Stomach (tissue), 9 donors: ENCODE results near the gene RSU1. TPM values are rescaled to one million over a fixed set of nuclear protein-coding genes. Genes with fewer than 3 reads are reported as not detected.

Experiments used
- DNase-seq, 2 donors: peaks; one replicate each; pipeline versions ENCODE4 v3.0.0 to v3.0.0-alpha.2; 2013 to 2019
- H3K27ac ChIP-seq, 5 donors: fragments of 200-600 bp in 4 of 5; sonication (generic) in 4 of 5; one replicate each; pipeline ENCODE4 v1.5.1; 2013 to 2019; ENCODE audit warnings: mild to moderate bottlenecking in 1 of 5, moderate library complexity in 1 of 5
- H3K27me3 ChIP-seq, 3 donors: fragments of 200-600 bp; sonication (generic); one replicate each; pipeline ENCODE4 v1.5.1; 2017 to 2019; ENCODE audit warnings: mixed run types in 1 of 3
- H3K36me3 ChIP-seq, 4 donors: fragments of 200-600 bp; sonication (generic); 1 replicate in 3 of 4; 2 replicates in 1 of 4; pipeline ENCODE4 v1.5.1; 2016 to 2019
- H3K4me1 ChIP-seq, 4 donors: fragments of 200-600 bp; sonication (generic); one replicate each; pipeline ENCODE4 v1.5.1; 2016 to 2019
- H3K4me3 ChIP-seq, 4 donors: fragments of 200-600 bp; sonication (generic) in 3 of 4; one replicate each; pipeline ENCODE4 v1.5.1; 2016 to 2019; ENCODE audit warnings: mild to moderate bottlenecking in 1 of 4
- H3K9me3 ChIP-seq, 4 donors: fragments of 200-600 bp; sonication (generic); one replicate each; pipeline ENCODE4 v1.5.1; 2016 to 2019
- EP300 ChIP-seq: sonication (generic); formaldehyde crosslinking; IDR thresholded peaks from one replicate; pipeline ENCODE4 v1.6.1; 2017; ENCODE audit warnings: antibody characterized with exemption
- POLR2A ChIP-seq, 4 donors: fragments of 450-650 bp; IDR thresholded peaks; one replicate each; pipeline ENCODE4 v1.6.1; 2016; ENCODE audit warnings: antibody characterized with exemption in 4 of 4, control low read depth in 2 of 4, mild to moderate bottlenecking in 1 of 4, moderate library complexity in 1 of 4
- POLR2AphosphoS5 ChIP-seq, 3 donors: sonication (generic); formaldehyde crosslinking; IDR thresholded peaks; one replicate each; pipeline ENCODE4 v1.6.1; 2016; ENCODE audit warnings: antibody characterized with exemption in 3 of 3
- WGBS, 5 donors: extraction: QIAGEN DNeasy Blood & Tissue Kit in 3 of 5; methylation state at CpG; one replicate each; pipeline versions ENCODE4 v1.1.5 to v1.1.7; 2013 to 2018; 5-methylcytosine and 5-hydroxymethylcytosine counted together
- intact Hi-C: fragments of 100-400 bp; cut with DNase I; formaldehyde crosslinking; loops from one replicate; pipeline ENCODE4 v1.15.1; 2023; ENCODE audit warnings: low total_unique reads
- polyA plus RNA-seq, 3 donors: library from polyadenylated mRNA; stranded (reverse); fragments of 200-250 nt; gene quantifications; one replicate each; pipeline ENCODE4 v1.2.3, GENCODE V29; 2013
- total RNA-seq, 5 donors: library from RNA; depleted of rRNA; stranded (reverse); fragments of >200 nt; gene quantifications; one replicate each; pipeline versions ENCODE4 v1.1.0 to v1.2.3, GENCODE V29; 2014 to 2016
- TF ChIP-seq, protein P1 (sequence below), 7 experiments: fragments of 450-650 bp in 4 of 7; fragments of 200-600 bp in 3 of 7; sonication (generic) in 3 of 7; IDR thresholded peaks; one replicate each; pipeline ENCODE4 v1.5.1; 2016 to 2019; ENCODE audit warnings: antibody characterized with exemption in 7 of 7, control low read depth in 2 of 7, mild to moderate bottlenecking in 1 of 7
- donor health status: healthy with polysubstance abuse.
- donor health status: Bipolar disorder and iron deficiency.
- donor health status: healthy.

Gene RSU1
- total and polyA plus RNA-seq, 8 donors: 8.7 to 43.8 (median 40.4) TPM

DNA sequence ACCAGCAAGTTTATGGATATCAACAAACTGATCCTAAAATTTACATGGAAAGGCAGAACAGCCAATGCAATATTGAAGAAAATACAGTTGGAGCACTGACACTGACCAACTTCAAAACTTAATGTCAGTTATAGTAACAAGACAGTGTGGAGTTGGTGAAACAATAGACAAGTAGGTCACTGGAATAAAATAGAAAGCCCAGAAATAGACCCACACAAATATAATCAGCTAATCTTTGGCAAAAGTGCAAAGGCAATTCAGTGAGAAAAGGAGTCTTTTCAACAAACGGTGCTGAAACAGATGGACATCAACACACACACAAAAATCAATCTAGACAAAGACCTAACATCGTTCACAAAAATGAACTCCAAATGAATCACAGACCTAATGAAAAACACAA is 13.8 kb downstream of the RSU1 start:
- intact Hi-C loops: no loop called here
- Histone ChIP-seq H3K4me3 (no peak overlapping the region), H3K27ac (no peak overlapping the region), H3K27me3 (no peaks in the 10 kb centered on the region), H3K4me1 (peaks cover 0 to 12% (median 2%) of the 10 kb centered on the region in 4 donors), H3K9me3 (no peaks in the 10 kb centered on the region), H3K36me3 (peaks cover 0 to 18% (median 2%) of the 10 kb centered on the region in 4 donors)
- 66 to 84% (median 74%) methylated on average over 2 of the region's 2 CpGs for WGBS, 5 donors
- DNase-seq: no peak
- TF ChIP-seq EP300 (no peak), POLR2A (IDR thresholded peaks at IDR 0.05) (no peak), POLR2AphosphoS5 (IDR thresholded peaks at IDR 0.05) (no peak)
- TF ChIP-seq, protein P1, sequence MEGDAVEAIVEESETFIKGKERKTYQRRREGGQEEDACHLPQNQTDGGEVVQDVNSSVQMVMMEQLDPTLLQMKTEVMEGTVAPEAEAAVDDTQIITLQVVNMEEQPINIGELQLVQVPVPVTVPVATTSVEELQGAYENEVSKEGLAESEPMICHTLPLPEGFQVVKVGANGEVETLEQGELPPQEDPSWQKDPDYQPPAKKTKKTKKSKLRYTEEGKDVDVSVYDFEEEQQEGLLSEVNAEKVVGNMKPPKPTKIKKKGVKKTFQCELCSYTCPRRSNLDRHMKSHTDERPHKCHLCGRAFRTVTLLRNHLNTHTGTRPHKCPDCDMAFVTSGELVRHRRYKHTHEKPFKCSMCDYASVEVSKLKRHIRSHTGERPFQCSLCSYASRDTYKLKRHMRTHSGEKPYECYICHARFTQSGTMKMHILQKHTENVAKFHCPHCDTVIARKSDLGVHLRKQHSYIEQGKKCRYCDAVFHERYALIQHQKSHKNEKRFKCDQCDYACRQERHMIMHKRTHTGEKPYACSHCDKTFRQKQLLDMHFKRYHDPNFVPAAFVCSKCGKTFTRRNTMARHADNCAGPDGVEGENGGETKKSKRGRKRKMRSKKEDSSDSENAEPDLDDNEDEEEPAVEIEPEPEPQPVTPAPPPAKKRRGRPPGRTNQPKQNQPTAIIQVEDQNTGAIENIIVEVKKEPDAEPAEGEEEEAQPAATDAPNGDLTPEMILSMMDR (IDR thresholded peaks at IDR 0.05): no peak

DNA sequence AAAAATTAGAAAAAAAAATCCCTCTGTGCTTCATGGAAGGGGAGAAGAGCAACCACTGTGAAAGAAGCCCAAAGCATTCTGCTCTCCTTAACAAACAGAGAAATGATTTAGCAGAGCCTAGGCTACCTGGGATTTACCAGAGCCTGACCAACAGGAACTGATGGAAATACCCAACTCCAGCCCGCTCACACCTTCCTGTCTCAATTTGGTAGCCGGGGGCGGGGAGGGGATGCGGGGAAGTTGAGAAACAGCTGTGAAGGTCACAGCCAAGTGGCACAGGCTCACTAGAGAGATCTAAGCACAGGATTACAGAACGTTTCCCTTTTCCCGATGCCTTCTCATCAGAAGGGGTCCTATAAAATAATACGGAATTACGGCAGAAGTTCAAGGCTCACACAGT is 17.6 kb downstream of the RSU1 start:
- intact Hi-C loops: no loop called here
- no peak for DNase-seq

DNA sequence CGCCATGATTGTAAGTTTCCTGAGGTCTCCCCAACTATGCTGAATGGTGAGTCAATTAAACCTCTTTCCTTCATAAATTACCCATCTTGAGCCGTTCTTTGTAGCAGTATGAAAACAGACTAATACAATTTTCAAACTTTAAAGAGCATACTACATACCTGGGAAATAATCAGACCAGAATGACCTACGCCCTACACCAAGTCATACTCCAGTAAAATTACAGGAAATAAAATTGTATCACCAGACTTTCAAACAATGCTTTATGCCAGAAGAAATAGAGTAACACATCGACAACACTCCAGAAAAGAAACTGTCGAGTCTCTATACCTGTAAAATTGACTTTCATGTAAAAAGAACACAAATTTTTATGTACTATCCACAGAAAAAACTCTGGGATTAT is 18.7 kb downstream of the RSU1 start:
- WGBS, 5 donors: 93 to 97% (median 96%) methylated on average over 5 of the region's 5 CpGs
- H3K4me3 ChIP-seq: no peak overlapping the region

More for the DNA sequence above, 17.6 kb downstream of the RSU1 start:
- TF ChIP-seq POLR2A (IDR thresholded peaks at IDR 0.05): no peak
- H3K36me3 ChIP-seq: peaks cover 0 to 4% (median 0%) of the 10 kb centered on the region in 4 donors
- H3K4me1 ChIP-seq: peaks cover 0 to 12% (median 2%) of the 10 kb centered on the region in 4 donors
- WGBS, 5 donors: 79 to 87% (median 83%) methylated on average over 8 of the region's 8 CpGs
- H3K27me3 ChIP-seq: no peaks in the 10 kb centered on the region
- H3K9me3 ChIP-seq: no peaks in the 10 kb centered on the region
- H3K27ac ChIP-seq: no peak overlapping the region
- no peak overlapping the region for H3K4me3 ChIP-seq

DNA sequence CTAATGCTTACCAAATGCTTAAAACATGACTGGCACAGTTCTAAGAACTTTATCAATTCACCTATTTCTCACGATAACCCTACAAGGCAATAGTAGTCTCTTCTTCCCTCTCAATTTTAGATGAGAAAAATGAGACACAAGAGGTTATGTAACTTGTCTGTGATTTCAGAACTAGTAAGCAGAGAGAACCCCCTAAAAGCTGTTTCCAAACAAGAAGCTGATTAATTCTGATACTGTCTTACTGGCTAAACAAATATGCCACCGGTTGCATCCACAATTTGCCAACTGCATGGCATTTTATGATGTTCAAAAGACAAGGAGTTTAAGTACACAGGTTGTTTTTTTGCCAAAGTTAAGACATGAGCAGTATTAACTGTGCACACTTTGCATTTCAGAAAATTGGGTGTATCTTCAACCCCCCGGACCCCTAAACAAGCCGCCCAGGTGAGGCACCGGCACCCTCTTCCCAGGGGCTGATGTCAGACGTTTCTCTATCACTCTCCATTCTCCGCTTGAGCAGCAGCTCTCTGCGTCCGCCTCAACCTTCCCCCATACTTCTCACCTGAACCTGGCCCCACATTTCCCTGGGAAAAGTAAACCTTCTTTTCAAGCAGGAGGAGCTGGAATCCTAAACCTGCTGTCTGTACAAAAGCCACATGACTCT is 21.7 kb downstream of the RSU1 start:
- no peak overlapping the region for H3K27ac ChIP-seq
- no peaks in the 10 kb centered on the region for H3K9me3 ChIP-seq
- peaks cover 0 to 5% (median 0%) of the 10 kb centered on the region in 4 donors for H3K4me1 ChIP-seq
- no peaks in the 10 kb centered on the region for H3K36me3 ChIP-seq
- no peak for DNase-seq
- intact Hi-C loops: no loop called here
- 71 to 92% (median 90%) methylated on average over 9 of the region's 9 CpGs for WGBS, 5 donors
- no peak overlapping the region for H3K4me3 ChIP-seq
- H3K27me3 ChIP-seq: no peaks in the 10 kb centered on the region
- TF ChIP-seq POLR2AphosphoS5 (IDR thresholded peaks at IDR 0.05): no peak
- TF ChIP-seq, protein P1 (IDR thresholded peaks at IDR 0.05): no peak
- no peak for TF ChIP-seq EP300
- TF ChIP-seq POLR2A (IDR thresholded peaks at IDR 0.05): no peak

More for the DNA sequence above, 18.7 kb downstream of the RSU1 start:
- Histone ChIP-seq H3K36me3 (no peaks in the 10 kb centered on the region), H3K4me1 (peaks cover 0 to 12% (median 1%) of the 10 kb centered on the region in 4 donors), H3K9me3 (no peaks in the 10 kb centered on the region), H3K27me3 (no peaks in the 10 kb centered on the region), H3K27ac (no peak overlapping the region)
- intact Hi-C loops: no loop called here
- no peak for DNase-seq
- TF ChIP-seq POLR2AphosphoS5 (IDR thresholded peaks at IDR 0.05): no peak
- no peak for TF ChIP-seq EP300
- TF ChIP-seq, protein P1 (IDR thresholded peaks at IDR 0.05): no peak
- TF ChIP-seq POLR2A (IDR thresholded peaks at IDR 0.05): no peak

DNA sequence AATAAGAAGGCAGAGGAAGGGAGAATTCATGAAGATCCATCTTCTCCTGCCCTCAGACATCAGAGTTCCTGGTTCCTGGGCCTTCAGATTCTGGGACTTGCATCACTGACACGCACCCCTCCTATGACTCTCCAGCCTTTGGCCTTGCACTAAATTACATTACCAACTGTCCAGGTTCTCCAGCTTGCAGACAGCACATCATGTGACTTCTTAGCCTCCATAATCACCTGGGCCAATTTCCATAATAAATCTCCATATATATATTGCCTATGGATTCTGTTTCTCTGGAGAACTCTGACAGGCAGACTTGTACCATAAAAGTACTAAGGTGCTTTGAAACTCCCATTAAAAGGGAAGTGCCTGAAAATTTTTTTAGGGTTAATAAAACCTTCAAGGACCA is 23.2 kb downstream of the RSU1 start:
- no peaks in the 10 kb centered on the region for H3K4me1 ChIP-seq
- no peaks in the 10 kb centered on the region for H3K36me3 ChIP-seq
- H3K27me3 ChIP-seq: no peaks in the 10 kb centered on the region
- WGBS, 5 donors: 94 to 100% (median 100%) methylated on average over 1 of the region's 1 CpG
- no peak overlapping the region for H3K27ac ChIP-seq
- no peak for DNase-seq
- TF ChIP-seq EP300 (no peak), POLR2A (IDR thresholded peaks at IDR 0.05) (no peak), POLR2AphosphoS5 (IDR thresholded peaks at IDR 0.05) (no peak)
- no peaks in the 10 kb centered on the region for H3K9me3 ChIP-seq
- intact Hi-C loops: no loop called here
- H3K4me3 ChIP-seq: no peak overlapping the region
